Sigmoid colon (tissue), 7 donors: ENCODE measurements around the gene FYN. TPM values are rescaled to one million over a fixed set of nuclear protein-coding genes. Genes with fewer than 3 reads are reported as not detected.
A peak's percentile ranks its signal among the peaks of the same experiment; 100 is the strongest.

Experiments
- DNase-seq: peaks from one replicate; pipeline ENCODE4 v3.0.0-alpha.2; 2019
- H3K27ac ChIP-seq, 4 donors: fragments of 200-600 bp; sonication (generic); one replicate each; pipeline ENCODE4 v1.5.1; 2016 to 2019; ENCODE audit warnings: mild to moderate bottlenecking in 1 of 4
- H3K27me3 ChIP-seq, 3 donors: fragments of 200-600 bp; sonication (generic); one replicate each; pipeline ENCODE4 v1.5.1; 2019; ENCODE audit warnings: mild to moderate bottlenecking in 1 of 3
- H3K36me3 ChIP-seq, 4 donors: fragments of 200-600 bp; sonication (generic); one replicate each; pipeline ENCODE4 v1.5.1; 2016 to 2019
- H3K4me1 ChIP-seq, 4 donors: fragments of 200-600 bp; sonication (generic); one replicate each; pipeline ENCODE4 v1.5.1; 2017 to 2019
- H3K4me3 ChIP-seq, 4 donors: fragments of 200-600 bp; sonication (generic); one replicate each; pipeline ENCODE4 v1.5.1; 2017 to 2019; ENCODE audit warnings: mild to moderate bottlenecking in 2 of 4, moderate library complexity in 1 of 4
- H3K9me3 ChIP-seq, 4 donors: fragments of 200-600 bp in 3 of 4; sonication (generic) in 3 of 4; one replicate each; pipeline versions ENCODE4 v1.5.1 to v1.6.1; 2013 to 2019
- EP300 ChIP-seq, 4 donors: sonication (generic); formaldehyde crosslinking; IDR thresholded peaks; one replicate each; pipeline ENCODE4 v1.6.1; 2017; ENCODE audit warnings: antibody characterized with exemption in 4 of 4
- POLR2A ChIP-seq, 2 donors: fragments of 450-650 bp; IDR thresholded peaks; one replicate each; pipeline ENCODE4 v1.6.1; 2016; ENCODE audit warnings: antibody characterized with exemption in 2 of 2, mild to moderate bottlenecking in 2 of 2, moderate library complexity in 2 of 2
- POLR2AphosphoS5 ChIP-seq, 4 donors: sonication (generic); formaldehyde crosslinking; IDR thresholded peaks; one replicate each; pipeline ENCODE4 v1.6.1; 2017; ENCODE audit warnings: antibody characterized with exemption in 4 of 4
- WGBS, 2 donors: extraction: QIAGEN DNeasy Blood & Tissue Kit; methylation state at CpG; one replicate each; pipeline ENCODE4 v1.1.7; 2013; 5-methylcytosine and 5-hydroxymethylcytosine counted together
- intact Hi-C: fragments of 100-400 bp; cut with DNase I; formaldehyde crosslinking; loops from one replicate; pipeline ENCODE4 v1.15.1; 2023
- polyA plus RNA-seq, 3 donors: library from polyadenylated mRNA; stranded (reverse); fragments of 200-250 nt; gene quantifications; one replicate each; pipeline ENCODE4 v1.2.3, GENCODE V29; 2013
- total RNA-seq, 4 donors: library from RNA; depleted of rRNA; stranded (reverse); fragments of >200 nt; gene quantifications; one replicate each; pipeline ENCODE4 v1.1.0, GENCODE V29; 2016
- TF ChIP-seq, protein P1 (sequence below), 4 experiments: fragments of 450-650 bp in 3 of 4; fragments of 200-600 bp in 1 of 4; IDR thresholded peaks; one replicate each; pipeline ENCODE4 v1.5.1; 2016 to 2019; ENCODE audit warnings: antibody characterized with exemption in 4 of 4, mild to moderate bottlenecking in 3 of 4, moderate library complexity in 2 of 4
- donor health status: healthy with polysubstance abuse.
- donor health status: Bipolar disorder and iron deficiency.
- donor health status: healthy.

Gene FYN
- total and polyA plus RNA-seq, 7 donors, result 2.3 to 81.4 (median 56.9) TPM

DNA sequence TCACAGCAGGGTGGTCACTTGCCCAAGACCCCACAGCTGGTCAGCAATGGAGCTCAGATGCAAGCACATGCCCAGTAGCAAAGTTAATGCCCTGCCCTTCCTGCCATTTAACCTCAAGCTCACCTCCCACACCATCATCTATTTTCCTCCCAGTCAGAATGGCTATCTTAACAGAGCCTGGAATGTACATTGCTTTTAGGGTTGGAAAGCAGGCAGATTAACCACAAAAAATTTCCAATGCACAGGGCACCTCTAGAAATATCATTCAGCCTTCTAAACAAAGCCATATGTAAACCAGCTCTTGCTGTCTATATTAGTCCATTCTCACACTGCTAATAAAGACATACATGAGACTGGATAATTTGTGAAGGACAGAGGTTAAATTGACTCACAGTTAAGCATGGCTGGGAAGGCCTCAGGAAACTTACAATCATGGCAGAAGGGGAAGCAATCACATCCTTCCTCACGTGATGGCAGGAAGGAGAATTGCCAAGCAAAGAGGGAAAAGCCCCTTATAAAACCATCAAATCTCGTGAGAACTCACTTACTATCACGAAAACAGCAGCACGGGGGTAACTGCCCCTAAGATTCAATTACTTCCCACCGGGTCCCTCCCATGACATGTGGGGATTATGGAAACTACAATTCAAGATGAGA lies 106.9 kb downstream of the FYN start:
- Histone ChIP-seq H3K4me1 (peaks cover 0 to 37% (median 25%) of the 10 kb centered on the region in 4 donors), H3K9me3 (no peaks in the 10 kb centered on the region), H3K27me3 (no peaks in the 10 kb centered on the region), H3K36me3 (no peaks in the 10 kb centered on the region), H3K4me3 (no peak overlapping the region), H3K27ac (no peak overlapping the region)
- intact Hi-C loops, result no loop called here
- DNase-seq, result no peak
- 72 to 77% methylated on average over 5 of the region's 5 CpGs for WGBS, 2 donors
- no peak for TF ChIP-seq EP300 (IDR thresholded peaks at IDR 0.05)
- TF ChIP-seq, protein P1, sequence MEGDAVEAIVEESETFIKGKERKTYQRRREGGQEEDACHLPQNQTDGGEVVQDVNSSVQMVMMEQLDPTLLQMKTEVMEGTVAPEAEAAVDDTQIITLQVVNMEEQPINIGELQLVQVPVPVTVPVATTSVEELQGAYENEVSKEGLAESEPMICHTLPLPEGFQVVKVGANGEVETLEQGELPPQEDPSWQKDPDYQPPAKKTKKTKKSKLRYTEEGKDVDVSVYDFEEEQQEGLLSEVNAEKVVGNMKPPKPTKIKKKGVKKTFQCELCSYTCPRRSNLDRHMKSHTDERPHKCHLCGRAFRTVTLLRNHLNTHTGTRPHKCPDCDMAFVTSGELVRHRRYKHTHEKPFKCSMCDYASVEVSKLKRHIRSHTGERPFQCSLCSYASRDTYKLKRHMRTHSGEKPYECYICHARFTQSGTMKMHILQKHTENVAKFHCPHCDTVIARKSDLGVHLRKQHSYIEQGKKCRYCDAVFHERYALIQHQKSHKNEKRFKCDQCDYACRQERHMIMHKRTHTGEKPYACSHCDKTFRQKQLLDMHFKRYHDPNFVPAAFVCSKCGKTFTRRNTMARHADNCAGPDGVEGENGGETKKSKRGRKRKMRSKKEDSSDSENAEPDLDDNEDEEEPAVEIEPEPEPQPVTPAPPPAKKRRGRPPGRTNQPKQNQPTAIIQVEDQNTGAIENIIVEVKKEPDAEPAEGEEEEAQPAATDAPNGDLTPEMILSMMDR (IDR thresholded peaks at IDR 0.05), result no peak
- no peak for TF ChIP-seq POLR2A (IDR thresholded peaks at IDR 0.05)
- no peak for TF ChIP-seq POLR2AphosphoS5 (IDR thresholded peaks at IDR 0.05)

DNA sequence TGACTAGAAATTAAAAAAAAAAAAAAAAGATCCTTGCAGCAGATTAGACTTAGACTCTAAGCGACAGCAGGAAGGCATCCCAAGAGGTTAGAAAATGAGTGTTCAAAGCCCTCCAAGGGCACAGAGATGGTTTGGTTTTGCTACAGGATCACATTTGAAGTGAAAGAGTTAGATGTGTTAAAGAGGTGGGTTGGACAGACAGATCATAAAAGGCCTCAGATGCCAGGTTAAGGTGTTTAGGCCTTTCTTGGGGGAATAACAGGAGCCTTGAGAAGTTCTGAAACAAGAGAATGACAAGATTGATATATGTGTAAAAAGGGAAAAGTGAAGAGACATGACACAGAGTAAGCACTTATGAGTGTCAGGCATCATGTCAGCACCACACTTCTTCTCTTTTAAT lies 107.5 kb downstream of the FYN start:
- TF ChIP-seq POLR2A (IDR thresholded peaks at IDR 0.05) (no peak), EP300 (IDR thresholded peaks at IDR 0.05) (no peak), POLR2AphosphoS5 (IDR thresholded peaks at IDR 0.05) (no peak)
- TF ChIP-seq, protein P1 (IDR thresholded peaks at IDR 0.05), result no peak
- no peaks in the 10 kb centered on the region for H3K9me3 ChIP-seq
- no peak overlapping the region for H3K4me3 ChIP-seq
- H3K4me1 ChIP-seq, result peaks cover 0 to 42% (median 30%) of the 10 kb centered on the region in 4 donors
- no peak for DNase-seq
- H3K36me3 ChIP-seq, result no peaks in the 10 kb centered on the region
- intact Hi-C loops, result no loop called here
- WGBS, 2 donors, result 84 to 90% methylated on average over 1 of the region's 1 CpG
- H3K27ac ChIP-seq, result no peak overlapping the region
- no peaks in the 10 kb centered on the region for H3K27me3 ChIP-seq

DNA sequence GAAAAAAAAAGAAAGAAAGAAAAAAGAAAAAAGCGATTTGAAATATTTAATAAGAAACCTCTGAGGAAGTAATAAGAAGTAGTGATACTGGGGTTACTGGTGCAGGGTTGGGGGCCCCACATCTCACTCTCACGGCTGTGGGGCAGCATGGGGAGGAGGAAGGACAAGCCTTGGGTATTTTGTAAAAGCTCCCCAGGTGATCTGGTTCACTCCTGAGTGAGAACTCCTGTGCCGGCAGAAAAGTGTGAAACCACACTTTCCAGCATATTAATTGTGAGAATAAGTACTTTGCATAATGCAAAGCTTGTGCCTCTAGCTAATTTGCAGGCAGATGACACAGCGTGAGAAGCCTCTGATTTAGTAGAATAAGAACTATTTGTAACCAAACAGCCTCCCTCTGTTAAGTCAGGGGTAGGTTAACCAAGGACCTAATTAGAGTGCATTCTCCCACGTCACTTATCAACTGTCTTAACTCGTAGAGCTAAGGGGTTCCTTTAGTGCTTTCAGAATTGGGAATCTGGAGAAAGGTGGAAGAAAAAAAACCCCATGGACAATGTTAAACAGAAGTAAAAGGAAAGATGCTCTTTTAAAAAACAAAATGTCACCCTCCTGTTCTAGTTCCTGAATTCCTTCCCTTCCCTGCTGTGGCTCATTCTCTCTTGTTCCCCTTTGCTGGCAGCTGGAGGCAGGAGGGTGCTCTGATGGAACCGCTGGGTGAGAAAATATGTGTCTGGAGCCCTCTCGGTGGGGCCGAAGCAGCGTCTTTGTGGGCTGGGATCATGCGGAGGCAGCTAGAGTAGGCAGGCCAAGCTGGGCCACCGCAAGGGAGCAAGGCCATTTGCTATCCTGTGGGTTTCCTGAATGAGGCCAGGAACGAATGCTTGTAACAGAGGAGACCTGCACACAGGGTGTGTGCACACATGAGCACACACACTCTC lies 108.7 kb downstream of the FYN start:
- H3K9me3 ChIP-seq, result no peaks in the 10 kb centered on the region

GRCh38 chr6:111763381-111763780 lies 109.9 kb downstream of the FYN start:
- peaks cover 0 to 56% (median 50%) of the 10 kb centered on the region in 4 donors for H3K4me1 ChIP-seq
- H3K9me3 ChIP-seq, result no peaks in the 10 kb centered on the region
- H3K4me3 ChIP-seq, result no peak overlapping the region
- 72 to 79% methylated on average over 2 of the region's 2 CpGs for WGBS, 2 donors
- no peaks in the 10 kb centered on the region for H3K36me3 ChIP-seq
- no peak for TF ChIP-seq EP300 (IDR thresholded peaks at IDR 0.05)
- DNase-seq, result no peak
- no peaks in the 10 kb centered on the region for H3K27me3 ChIP-seq
- intact Hi-C loops, result loop anchor here (5.0 kb wide), 3 partner anchors 51 to 234 kb away; partner anchors contain the start of gene FYN
- H3K27ac ChIP-seq, result peak overlapping the region in 1 of 4 donors; percentile 90

More for the DNA sequence above, 108.7 kb downstream of the FYN start:
- Histone ChIP-seq H3K27ac (peak overlapping the region in 3 of 4 donors; percentile 10 to 23 (median 14)), H3K4me1 (peaks cover 0 to 52% (median 39%) of the 10 kb centered on the region in 4 donors), H3K4me3 (no peak overlapping the region), H3K27me3 (no peaks in the 10 kb centered on the region), H3K36me3 (no peaks in the 10 kb centered on the region)
- intact Hi-C loops, result loop anchor here (5.0 kb wide), 3 partner anchors 52 to 233 kb away; partner anchors contain the start of gene FYN
- no peak for DNase-seq
- 74 to 85% methylated on average over 13 of the region's 13 CpGs for WGBS, 2 donors
- TF ChIP-seq, protein P1 (IDR thresholded peaks at IDR 0.05), result no peak

DNA sequence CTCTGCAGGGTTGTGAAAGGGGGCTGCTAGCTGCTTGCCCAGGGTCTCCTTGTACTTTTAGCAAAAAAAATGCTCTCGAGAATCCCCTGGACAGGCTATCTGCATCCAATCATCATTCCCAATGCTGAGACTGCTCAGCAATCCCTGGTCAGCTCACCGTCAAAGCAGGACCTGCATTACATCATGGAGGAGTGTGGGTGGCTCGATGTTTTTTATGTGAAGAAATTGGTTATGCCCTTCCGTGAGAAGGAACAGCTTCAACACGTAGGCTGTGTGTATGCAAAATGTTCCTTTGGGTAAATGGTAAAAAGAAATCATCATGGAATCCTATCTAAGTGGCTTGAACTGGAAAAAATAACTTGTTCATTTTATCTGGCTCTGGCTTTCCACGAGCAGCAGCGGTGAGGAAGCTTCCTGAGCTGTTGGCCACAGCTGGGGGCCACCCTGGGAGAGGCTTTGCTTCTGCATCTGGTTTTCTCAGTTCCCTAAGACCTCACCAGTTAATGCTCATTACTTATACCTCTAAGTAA lies 111.4 kb downstream of the FYN start:
- Histone ChIP-seq H3K4me1 (peaks cover 0 to 55% (median 51%) of the 10 kb centered on the region in 4 donors), H3K4me3 (no peak overlapping the region), H3K9me3 (no peaks in the 10 kb centered on the region), H3K36me3 (no peaks in the 10 kb centered on the region), H3K27me3 (no peaks in the 10 kb centered on the region), H3K27ac (peak overlapping the region in 3 of 4 donors; percentile 72 to 90 (median 87))
- intact Hi-C loops, result loop anchor here (5.0 kb wide), 3 partner anchors 50 to 235 kb away; partner anchors contain the start of gene FYN
- 56 to 81% methylated on average over 7 of the region's 7 CpGs for WGBS, 2 donors
- TF ChIP-seq, protein P1 (IDR thresholded peaks at IDR 0.05), result no peak
- TF ChIP-seq POLR2AphosphoS5 (IDR thresholded peaks at IDR 0.05), result peak; percentile 7 to 51 (median 41)
- no peak for DNase-seq
